NB4 (cell line): Measurements from ENCODE around the gene DGCR6L.

Experiments
- CTCF ChIP-seq: IDR thresholded peaks from one replicate; pipeline ENCODE4 v1.5.1; 2012; ENCODE audit warnings: low read depth, low read length
- MYC ChIP-seq: IDR thresholded peaks from 2 replicates; pipeline ENCODE4 v1.6.1; 2011; ENCODE audit warnings: low read depth, low read length
- POLR2A ChIP-seq: IDR thresholded peaks from 2 replicates; pipeline ENCODE4 v1.6.1; 2011; ENCODE audit warnings: mild to moderate bottlenecking; ENCODE audit not compliant: insufficient read length; ENCODE audit errors: extremely low read depth

- TF ChIP-seq CTCF (no peak), POLR2A (no peak), MYC (no peak)
Observed at GRCh38 chr22:20264614-20265452, 55.0 kb downstream of the DGCR6L start.
